Calu3 (cell line): Measurements from ENCODE around the gene CAMK1D. TPM values are rescaled to one million over a fixed set of nuclear protein-coding genes. Genes with fewer than 3 reads are reported as not detected.
"Not testable (repeated sequence)": the region's sequence is repeated elsewhere in the genome, so short reads cannot be mapped to it uniquely, and the experiment has no call there.

Source experiments
- BruUV-seq: library from RNA; stranded (reverse); fragments of 400-500 nt; replicated peaks from 2 replicates; lab custom pipeline; 2021; lab: Mats Ljungman, UMichigan
- CTCF ChIA-PET: fragments of 300-600 bp; sonication (Branson Sonifier 250); formaldehyde crosslinking; loops from one replicate; lab custom pipeline; 2022; ENCODE audit warnings: antibody characterized with exemption; lab: Charles Lee
- DNase-seq: peaks from one replicate; pipeline ENCODE4 v3.0.0; 2022
- H3K27ac Mint-ChIP-seq: one replicate; pipeline ENCODE4 v1.8.0; 2022; ENCODE audit warnings: mixed read lengths; ENCODE audit not compliant: unreplicated experiment
- H3K27me3 Mint-ChIP-seq: one replicate; pipeline ENCODE4 v1.8.0; 2022; ENCODE audit warnings: mixed read lengths; ENCODE audit not compliant: unreplicated experiment
- H3K36me3 Mint-ChIP-seq: one replicate; pipeline ENCODE4 v1.8.0; 2022; ENCODE audit warnings: mild to moderate bottlenecking, moderate library complexity, mixed read lengths; ENCODE audit not compliant: insufficient read depth, unreplicated experiment
- H3K4me1 Mint-ChIP-seq: one replicate; pipeline ENCODE4 v1.8.0; 2022; ENCODE audit warnings: mild to moderate bottlenecking, low read depth, mixed read lengths; ENCODE audit not compliant: unreplicated experiment
- H3K4me3 Mint-ChIP-seq: one replicate; pipeline ENCODE4 v1.8.0; 2022; ENCODE audit warnings: mild to moderate bottlenecking, low read depth, moderate library complexity, mixed read lengths; ENCODE audit not compliant: unreplicated experiment
- H3K9me3 Mint-ChIP-seq: one replicate; pipeline ENCODE4 v1.8.0; 2022; ENCODE audit warnings: low read depth, mixed read lengths; ENCODE audit not compliant: unreplicated experiment
- intact Hi-C: fragments of 100-400 bp; cut with micrococcal nuclease; formaldehyde crosslinking; loops from one replicate; pipeline ENCODE4 v1.10.0; 2022; ENCODE audit not compliant: unreplicated experiment
- total RNA-seq: library from RNA; stranded (reverse); gene quantifications from 2 replicates; pipeline ENCODE4 v1.2.3, GENCODE V29; 2022
- TF ChIP-seq, protein P1 (sequence below): fragments of 200-600 bp; IDR thresholded peaks from one replicate; pipeline ENCODE4 v1.8.0; 2022; ENCODE audit warnings: antibody characterized with exemption; ENCODE audit not compliant: unreplicated experiment

The CAMK1D gene
- total RNA-seq, 1 experiment from 2014 or later = 2.6 TPM

DNA sequence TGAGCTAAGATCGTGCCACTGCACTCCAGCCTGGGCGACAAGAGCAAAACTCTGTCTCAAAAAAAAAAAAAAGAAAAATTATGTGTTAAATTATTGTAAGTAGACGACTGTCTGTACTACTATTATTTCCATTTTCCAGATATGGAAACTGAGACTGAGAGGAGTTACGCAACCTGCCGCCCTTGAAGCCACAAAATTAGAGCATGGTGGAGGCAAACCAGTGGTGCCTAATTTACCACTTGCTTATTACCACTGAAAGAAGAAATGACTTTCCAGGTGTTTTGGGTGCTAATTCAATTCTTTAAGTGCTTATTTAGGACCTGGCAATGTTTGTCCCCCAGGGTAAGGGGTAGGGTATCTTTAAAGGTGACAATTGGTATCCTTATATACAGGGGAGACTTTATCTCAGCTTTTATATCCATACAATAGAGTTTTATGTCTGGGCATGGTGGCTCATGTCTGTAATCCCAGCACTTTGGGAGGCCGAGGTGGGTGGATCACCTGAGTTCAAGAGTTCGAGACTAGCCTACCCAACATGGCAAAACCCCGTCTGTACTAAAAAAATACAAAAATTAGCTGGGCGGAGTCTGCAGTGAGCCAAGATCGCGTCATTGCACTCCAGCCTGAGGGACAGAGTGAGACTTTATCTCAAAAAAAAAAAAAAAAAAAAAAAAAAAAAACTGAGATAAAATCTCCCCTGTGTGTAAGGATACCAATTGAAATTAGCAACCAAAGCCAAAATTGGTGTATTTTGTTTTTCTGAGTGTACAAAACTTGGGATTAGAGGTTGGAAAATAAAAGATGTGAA is 16.6 kb upstream of the CAMK1D start:
- Mint-ChIP-seq H3K27me3 (no peaks in the 10 kb centered on the region), H3K4me1 (peaks cover 12% of the 10 kb centered on the region), H3K36me3 (peaks cover 8% of the 10 kb centered on the region), H3K27ac (no peak overlapping the region), H3K9me3 (no peaks in the 10 kb centered on the region), H3K4me3 (no peak overlapping the region)
- CTCF ChIA-PET = no interaction called here
- no peak for DNase-seq
- no TSS peak for BruUV-seq
- intact Hi-C loops = loop anchor here (5.0 kb wide), 1 partner anchor 70 kb away; no protein-coding TSS in a partner anchor
- TF ChIP-seq, protein P1, sequence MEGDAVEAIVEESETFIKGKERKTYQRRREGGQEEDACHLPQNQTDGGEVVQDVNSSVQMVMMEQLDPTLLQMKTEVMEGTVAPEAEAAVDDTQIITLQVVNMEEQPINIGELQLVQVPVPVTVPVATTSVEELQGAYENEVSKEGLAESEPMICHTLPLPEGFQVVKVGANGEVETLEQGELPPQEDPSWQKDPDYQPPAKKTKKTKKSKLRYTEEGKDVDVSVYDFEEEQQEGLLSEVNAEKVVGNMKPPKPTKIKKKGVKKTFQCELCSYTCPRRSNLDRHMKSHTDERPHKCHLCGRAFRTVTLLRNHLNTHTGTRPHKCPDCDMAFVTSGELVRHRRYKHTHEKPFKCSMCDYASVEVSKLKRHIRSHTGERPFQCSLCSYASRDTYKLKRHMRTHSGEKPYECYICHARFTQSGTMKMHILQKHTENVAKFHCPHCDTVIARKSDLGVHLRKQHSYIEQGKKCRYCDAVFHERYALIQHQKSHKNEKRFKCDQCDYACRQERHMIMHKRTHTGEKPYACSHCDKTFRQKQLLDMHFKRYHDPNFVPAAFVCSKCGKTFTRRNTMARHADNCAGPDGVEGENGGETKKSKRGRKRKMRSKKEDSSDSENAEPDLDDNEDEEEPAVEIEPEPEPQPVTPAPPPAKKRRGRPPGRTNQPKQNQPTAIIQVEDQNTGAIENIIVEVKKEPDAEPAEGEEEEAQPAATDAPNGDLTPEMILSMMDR = no peak

DNA sequence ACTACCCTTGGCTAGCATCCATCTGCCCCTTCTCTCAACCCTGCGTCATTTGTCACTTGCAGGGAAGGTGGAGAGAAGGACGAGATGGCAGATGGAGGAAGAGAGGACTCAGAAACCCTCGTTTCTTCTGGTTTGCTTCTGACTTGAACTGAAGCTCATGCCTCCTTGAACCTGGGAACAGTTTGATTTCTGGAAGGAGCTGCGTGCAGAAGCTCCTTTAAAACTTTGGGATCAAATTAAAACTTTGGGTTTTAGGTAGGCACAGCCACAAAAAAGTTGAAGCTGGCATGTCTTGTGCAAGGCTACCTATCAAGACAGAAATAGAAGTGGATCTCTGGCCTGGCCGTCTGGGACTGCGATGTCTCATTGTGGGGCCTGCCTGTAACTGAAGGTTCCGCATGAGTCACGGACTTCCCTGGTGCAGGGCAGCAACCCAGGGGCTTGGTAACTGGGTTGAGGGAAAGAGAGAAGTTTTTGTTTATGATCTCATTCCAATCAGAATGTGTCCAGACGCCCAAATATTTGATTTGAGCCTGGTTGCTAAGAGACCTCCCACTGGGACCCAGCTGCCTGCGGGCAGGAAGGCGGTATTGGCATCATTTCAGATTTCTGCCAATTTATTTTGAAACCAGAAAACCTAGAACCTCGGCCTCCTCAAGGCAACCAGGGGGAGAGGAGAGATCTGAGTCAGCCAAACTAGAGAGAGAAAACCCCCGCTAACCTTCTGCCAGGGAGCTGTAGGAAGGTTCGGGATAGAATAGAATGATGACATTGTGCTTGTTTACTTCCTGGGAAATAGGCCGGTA is 15.8 kb upstream of the CAMK1D start:
- H3K27me3 Mint-ChIP-seq = no peaks in the 10 kb centered on the region
- BruUV-seq = TSS peak; percentile 98
- no peaks in the 10 kb centered on the region for H3K9me3 Mint-ChIP-seq
- peak overlapping the region; percentile 74 for H3K27ac Mint-ChIP-seq
- peak overlapping the region; percentile 8 for H3K4me3 Mint-ChIP-seq
- peaks cover 8% of the 10 kb centered on the region for H3K36me3 Mint-ChIP-seq
- peaks cover 12% of the 10 kb centered on the region for H3K4me1 Mint-ChIP-seq
- intact Hi-C loops = loop anchor here (5.0 kb wide), 1 partner anchor 71 kb away; no protein-coding TSS in a partner anchor
- peak; percentile 77 for DNase-seq
- TF ChIP-seq, protein P1 = no peak
- CTCF ChIA-PET = interaction anchor here (1.1 kb wide), 1 partner anchor 63 kb away, joined by 6 read pairs; no protein-coding TSS in a partner anchor

DNA sequence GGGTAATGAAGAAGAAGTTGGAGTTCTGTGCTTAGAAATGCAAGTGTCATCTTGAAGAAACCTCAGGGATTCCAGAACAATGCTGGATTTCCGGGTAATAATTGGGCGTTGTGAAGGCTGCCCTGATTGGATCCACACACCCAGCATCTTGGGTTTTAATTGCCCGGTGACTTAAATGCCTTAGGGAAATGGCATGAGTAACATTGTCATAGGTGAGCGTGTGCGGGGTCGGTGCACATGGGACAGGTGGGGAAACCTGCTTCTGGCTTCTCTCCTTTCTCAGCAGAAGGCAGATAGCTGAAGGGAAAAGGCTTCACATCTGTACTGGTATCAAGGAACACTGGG is 15.2 kb upstream of the CAMK1D start:
- H3K4me3 Mint-ChIP-seq = peak overlapping the region; percentile 8
- peak overlapping the region; percentile 74 for H3K27ac Mint-ChIP-seq
- intact Hi-C loops = loop anchor here (5.0 kb wide), 1 partner anchor 72 kb away; no protein-coding TSS in a partner anchor
- H3K27me3 Mint-ChIP-seq = no peaks in the 10 kb centered on the region
- no peak for DNase-seq
- TF ChIP-seq, protein P1 = no peak
- BruUV-seq = no TSS peak
- H3K4me1 Mint-ChIP-seq = peaks cover 12% of the 10 kb centered on the region
- H3K9me3 Mint-ChIP-seq = no peaks in the 10 kb centered on the region
- peaks cover 8% of the 10 kb centered on the region for H3K36me3 Mint-ChIP-seq
- CTCF ChIA-PET = interaction anchor here (1.1 kb wide), 1 partner anchor 63 kb away, joined by 6 read pairs; no protein-coding TSS in a partner anchor

DNA sequence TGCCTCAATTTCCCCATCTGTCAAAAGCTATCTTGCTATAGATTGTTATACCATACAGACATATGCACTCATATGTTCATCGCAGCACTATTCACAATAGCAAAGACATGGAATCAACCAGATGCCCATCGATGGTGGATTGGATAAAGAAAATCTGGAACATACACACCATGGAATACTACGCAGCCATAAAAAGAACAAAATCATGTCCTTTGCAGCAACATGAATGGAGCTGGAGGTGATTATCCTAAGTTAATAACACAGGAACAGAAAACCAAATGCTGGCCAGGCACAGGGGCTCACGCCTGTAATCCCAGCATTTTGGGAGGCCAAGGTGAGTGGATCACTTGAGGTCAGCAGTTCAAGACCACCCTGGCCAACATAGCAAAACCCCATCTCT is 14.2 kb upstream of the CAMK1D start:
- intact Hi-C loops, H3K27me3 Mint-ChIP-seq, CTCF ChIA-PET, H3K36me3 Mint-ChIP-seq, H3K4me3 Mint-ChIP-seq, H3K9me3 Mint-ChIP-seq, H3K27ac Mint-ChIP-seq, BruUV-seq, DNase-seq: not testable (repeated sequence)
- H3K4me1 Mint-ChIP-seq = peaks cover 12% of the 10 kb centered on the region
